GM12878 (cell line): ENCODE data around the gene MXI1. TPM values are rescaled to one million over a fixed set of nuclear protein-coding genes. Genes with fewer than 3 reads are reported as not detected.

ENCODE experiments used
- ATAC-seq: fragments of 200-7000 bp; cut with Tn5 transposase; 3 replicates; pipeline ENCODE4 v1.9.1; 2020; ENCODE audit warnings: mild to moderate bottlenecking, moderate library complexity
- BruUV-seq: library from RNA; stranded (reverse); fragments of 400-500 nt; replicated peaks from 2 replicates; lab custom pipeline; 2021; lab: Mats Ljungman, UMichigan
- CTCF ChIA-PET: fragments of 300-600 bp; sonication (Branson Sonifier 250); formaldehyde crosslinking; extraction: SDS; loops from one replicate; lab custom pipeline; 2021; ENCODE audit warnings: inconsistent platforms; lab: Yijun Ruan, JAX
- POLR2A ChIA-PET: fragments of 350-600 bp; formaldehyde crosslinking; extraction: SDS; loops from one replicate; lab custom pipeline; 2021; ENCODE audit warnings: inconsistent platforms; lab: Charles Lee
- RAD21 ChIA-PET: fragments of 300-600 bp; sonication (Branson Sonifier 250); formaldehyde crosslinking; loops from one replicate; lab custom pipeline; 2023; ENCODE audit warnings: antibody characterized with exemption; ENCODE audit not compliant: unreplicated experiment; lab: Charles Lee
- SMC1A ChIA-PET: fragments of 300-600 bp; sonication (Branson Sonifier 250); formaldehyde crosslinking; loops from one replicate; lab custom pipeline; 2023; ENCODE audit not compliant: unreplicated experiment, uncharacterized antibody; lab: Charles Lee
- DNase-seq: peaks from one replicate; pipeline ENCODE4 v3.0.0-alpha.2; 2011; ENCODE audit warnings: low read depth, low spot score
- FAIRE-seq: peaks from 3 replicates; lab custom pipeline; 2011; peaks lifted over from hg19 to GRCh38; lab: Jason Lieb, UNC
- H2AFZ ChIP-seq: 2 replicates; pipeline ENCODE4 v1.6.0; 2011; ENCODE audit warnings: low read depth, low read length, control low read depth; ENCODE audit not compliant: control insufficient read depth
- H3K27ac ChIP-seq: 2 replicates; pipeline ENCODE4 v1.5.1; 2011; ENCODE audit warnings: control low read depth; ENCODE audit not compliant: control insufficient read depth, insufficient read depth
- H3K27me3 ChIP-seq, 2 experiments: replicated peaks in 1 of 2; 2 replicates each; pipeline versions ENCODE4 v1.6.0 to v1.6.1; 2011; ENCODE audit warnings: low read length in 1 of 2; ENCODE audit not compliant: control insufficient read depth in 2 of 2, insufficient read depth in 2 of 2
- H3K36me3 ChIP-seq, 2 experiments: 2 replicates each; pipeline ENCODE4 v1.5.1; 2011; ENCODE audit warnings: low read length in 1 of 2; ENCODE audit not compliant: control insufficient read depth in 2 of 2, insufficient read depth in 2 of 2
- H3K4me1 ChIP-seq: 2 replicates; pipeline ENCODE4 v1.6.1; 2011; ENCODE audit warnings: mild to moderate bottlenecking, low read length, moderate library complexity, mixed read lengths; ENCODE audit not compliant: control insufficient read depth, insufficient read depth
- H3K4me2 ChIP-seq: 2 replicates; pipeline ENCODE4 v1.6.0; 2011; ENCODE audit warnings: control low read depth; ENCODE audit not compliant: control insufficient read depth, insufficient read depth
- H3K4me3 ChIP-seq: fragments of 200-600 bp; sonication (generic); 2 replicates; pipeline ENCODE4 v1.5.1; 2016
- H3K79me2 ChIP-seq: 2 replicates; pipeline ENCODE4 v1.6.0; 2011; ENCODE audit warnings: low read length; ENCODE audit not compliant: control insufficient read depth, insufficient read depth
- H3K9ac ChIP-seq: 2 replicates; pipeline ENCODE4 v1.8.0; 2011; ENCODE audit warnings: low read length, control low read depth, mixed read lengths; ENCODE audit not compliant: control insufficient read depth, insufficient read depth
- H3K9me3 ChIP-seq: replicated peaks from 3 replicates; pipeline ENCODE4 v1.5.1; 2011; ENCODE audit warnings: mild to moderate bottlenecking, low read length; ENCODE audit not compliant: control insufficient read depth, insufficient read depth
- H4K20me1 ChIP-seq: 2 replicates; pipeline ENCODE4 v1.6.0; 2011; ENCODE audit not compliant: control insufficient read depth, insufficient read depth
- DPF2 ChIP-seq: fragments of 450-650 bp; IDR thresholded peaks from 2 replicates; pipeline ENCODE4 v1.6.1; 2017; ENCODE audit warnings: mild to moderate bottlenecking
- HDAC2 ChIP-seq: fragments of 200-600 bp; sonication (generic); IDR thresholded peaks from 2 replicates; pipeline ENCODE4 v1.6.1; 2017
- NRF1 ChIP-seq: conservative IDR thresholded peaks from 2 replicates; pipeline ENCODE4 v1.6.1; 2011; ENCODE audit warnings: mild to moderate bottlenecking, low read depth, low read length, improper control_type of control experiment
- PAX8 ChIP-seq: fragments of 450-650 bp; IDR thresholded peaks from 2 replicates; pipeline ENCODE4 v1.6.1; 2017; ENCODE audit warnings: mild to moderate bottlenecking, moderate library complexity
- POLR2A ChIP-seq: IDR thresholded peaks from 2 replicates; pipeline ENCODE4 v1.6.1; 2011; ENCODE audit warnings: low read depth, mild to moderate bottlenecking, low read length
- RELB ChIP-seq: fragments of 450-650 bp; IDR thresholded peaks from 2 replicates; pipeline ENCODE4 v1.6.1; 2017; ENCODE audit warnings: low read depth, mild to moderate bottlenecking, moderate library complexity
- SRF ChIP-seq, 2 experiments: IDR thresholded peaks; 2 replicates each; pipeline ENCODE4 v1.6.1; 2011; ENCODE audit warnings: low read depth in 2 of 2, low read length in 2 of 2, mild to moderate bottlenecking in 1 of 2, moderate library complexity in 1 of 2
- TBL1XR1 ChIP-seq: IDR thresholded peaks from 2 replicates; pipeline ENCODE4 v1.6.1; 2012; ENCODE audit warnings: low read depth, low read length, improper control_type of control experiment
- ZNF207 ChIP-seq: fragments of 450-650 bp; IDR thresholded peaks from 2 replicates; pipeline ENCODE4 v1.6.1; 2014; ENCODE audit warnings: antibody characterized with exemption, mild to moderate bottlenecking, borderline replicate concordance
- WGBS: methylation state at CpG from one replicate; pipeline ENCODE4 v1.1.6; 2016; ENCODE audit warnings: low lambda C conversion rate; ENCODE audit not compliant: insufficient replicate concordance, insufficient coverage; ENCODE audit errors: missing lambda C conversion rate; 5-methylcytosine and 5-hydroxymethylcytosine counted together
- in situ Hi-C: fragments of 300-500 bp; cut with MboI; formaldehyde crosslinking; loops from 9 replicates; pipeline ENCODE4 v1.14.3; 2018; ENCODE audit warnings: mixed read lengths
- intact Hi-C: fragments of 100-400 bp; cut with micrococcal nuclease; formaldehyde crosslinking; loops from one replicate; pipeline ENCODE4 v1.14.2; 2022; ENCODE audit not compliant: unreplicated experiment
- polyA plus RNA-seq, 11 experiments: library from polyadenylated mRNA; depleted of rRNA in 4 of 11; unstranded in 6 of 11; stranded (reverse) in 5 of 11; fragments of >200 nt; fragmentation: Nextera tagmentation in 4 of 11; fragmentation: Illumina TruSeq in 1 of 11; extraction: Ambion mirVana in 4 of 11; extraction: Trizol in 1 of 11; gene quantifications; 1 replicate in 1 of 11; 2 replicates in 10 of 11; pipeline versions ENCODE4 v1.2.1 to v1.2.3, GENCODE V29; 2011 to 2016; ENCODE audit warnings: inconsistent platforms in 2 of 11, missing spikeins in 2 of 11, low read depth in 1 of 11
- total RNA-seq, 4 experiments: library from RNA; depleted of rRNA in 3 of 4; stranded (reverse); fragments of >200 nt in 3 of 4; fragmentation: Illumina TruSeq in 1 of 4; extraction: Trizol in 1 of 4; gene quantifications; 2 replicates each; pipeline versions ENCODE4 v1.2.1 to v1.2.3, GENCODE V29; 2013 to 2021

The MXI1 gene
- total and polyA plus RNA-seq, 10 of the 15 experiments (the other 5 are each of a cell fraction or from before 2014, with no cell fraction given) = 0.23 to 8.0 (median 0.41) TPM

GRCh38 chr10:110225441-110225755 is 18.0 kb downstream of the MXI1 start:
- no peak for FAIRE-seq
- H2AFZ ChIP-seq = peak overlapping the region; percentile 92
- POLR2A ChIA-PET = interaction anchor here (2.8 kb wide), 1 partner anchor 15 kb away, joined by 10 read pairs; no protein-coding TSS in a partner anchor
- no peak for TF ChIP-seq DPF2
- no peak for TF ChIP-seq PAX8
- no peak for TF ChIP-seq HDAC2
- TF ChIP-seq SRF (IDR thresholded peaks at IDR 0.05; ENCODE audit: low read depth in 2 of 2, low read length in 2 of 2) = no peak
- no peak for TF ChIP-seq TBL1XR1
- TF ChIP-seq ZNF207 = no peak
- no peak for TF ChIP-seq NRF1
- TF ChIP-seq RELB = 0 out of 2 replicates have a peak, but pooled peaks have one; percentile 22
- TF ChIP-seq POLR2A = no peak
- TF ChIP-seq, all 136 proteins: peak for 1
- ATAC-seq (peak; percentile 6), DNase-seq (no peak)
- H3K27me3 ChIP-seq = peaks cover 0 to 3% of the 10 kb centered on the region in 2 experiments; a peak in 2 of 4 replicates
- CTCF ChIA-PET = interaction anchor here (0.6 to 0.9 kb wide), 4 partner anchors 15 to 87 kb away, joined by 3 read pairs; no protein-coding TSS in a partner anchor
- SMC1A ChIA-PET = interaction anchor here (7.5 kb wide), 1 partner anchor 16 kb away, joined by 67 read pairs; the partner anchor contains the start of gene MXI1
- in situ Hi-C loops (no loop called here), intact Hi-C loops (loop anchor here (10.0 kb wide), 1 partner anchor 341 kb away; no protein-coding TSS in a partner anchor)
- H3K79me2 ChIP-seq = no peaks in the 10 kb centered on the region
- H3K9ac ChIP-seq = peak overlapping the region; percentile 30
- peak overlapping the region; percentile 48 for H3K4me3 ChIP-seq
- H3K36me3 ChIP-seq = no peaks in the 10 kb centered on the region
- no TSS peak for BruUV-seq
- H3K27ac ChIP-seq = no peak overlapping the region
- RAD21 ChIA-PET = no interaction called here
- H3K9me3 ChIP-seq = no peaks in the 10 kb centered on the region
- H4K20me1 ChIP-seq = no peaks in the 10 kb centered on the region
- H3K4me2 ChIP-seq = peak overlapping the region; percentile 90
- WGBS = 0% methylated on average over 8 of the region's 8 CpGs
- H3K4me1 ChIP-seq = peaks cover 3% of the 10 kb centered on the region; the same call in 1 of the 2 replicates
